Measurements from ENCODE around the gene NMNAT1. TPM values are rescaled to one million over a fixed set of nuclear protein-coding genes. Genes with fewer than 3 reads are reported as not detected.
A peak's percentile ranks its signal among the peaks of the same experiment; 100 is the strongest.
"Not testable (repeated sequence)": the region's sequence is repeated elsewhere in the genome, so short reads cannot be mapped to it uniquely, and the experiment has no call there.

Gene NMNAT1
- total and polyA plus RNA-seq, 2 donors: 6.2 to 11.5 TPM

- no peak for DNase-seq (ENCODE audit: extremely low spot score)
- Histone ChIP-seq H3K36me3 (ENCODE audit: insufficient read depth) (no peaks in the 10 kb centered on the region), H3K4me3 (ENCODE audit: low read depth, low read length) (no peak overlapping the region), H3K27ac (ENCODE audit: low read depth) (no peak overlapping the region), H3K4me1 (ENCODE audit: insufficient read depth) (no peaks in the 10 kb centered on the region)
- 79% methylated on average over 5 of the region's 5 CpGs for WGBS
Observed at GRCh38 chr1:10014016-10014415, 70.7 kb downstream of the NMNAT1 start.

GRCh38 chr1:10019561-10019960 lies 76.3 kb downstream of the NMNAT1 start:
- no peaks in the 10 kb centered on the region for H3K36me3 ChIP-seq (ENCODE audit: insufficient read depth)

DNA sequence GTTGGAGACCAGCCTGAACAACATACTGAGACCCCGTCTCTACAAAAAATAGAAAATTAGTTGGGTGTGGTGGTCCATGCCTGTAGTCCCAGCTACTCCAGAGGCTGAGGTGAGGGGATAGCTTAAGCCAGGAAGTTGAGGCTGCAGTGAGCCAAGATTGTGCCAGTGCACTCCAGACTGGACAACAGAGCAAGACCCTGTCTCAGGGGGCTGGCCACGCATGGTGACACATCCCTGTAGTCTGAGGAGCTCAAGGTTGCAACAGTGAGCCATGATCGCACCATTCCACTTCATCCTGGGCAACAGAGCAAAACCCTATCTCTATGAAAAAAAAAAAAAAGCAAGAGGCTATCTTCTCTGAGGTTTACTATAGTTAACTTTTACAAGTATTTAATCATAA lies 76.8 kb downstream of the NMNAT1 start:
- Histone ChIP-seq H3K4me3 (ENCODE audit: low read depth, low read length) (no peak overlapping the region), H3K36me3 (ENCODE audit: insufficient read depth) (no peaks in the 10 kb centered on the region), H3K4me1 (ENCODE audit: insufficient read depth) (no peaks in the 10 kb centered on the region), H3K27ac (ENCODE audit: low read depth) (no peak overlapping the region)
- 68% methylated on average over 3 of the region's 3 CpGs for WGBS
- no peak for DNase-seq (ENCODE audit: extremely low spot score)

More at GRCh38 chr1:10019561-10019960, 76.3 kb downstream of the NMNAT1 start:
- no peak for DNase-seq (ENCODE audit: extremely low spot score)
- Histone ChIP-seq H3K27ac (ENCODE audit: low read depth) (no peak overlapping the region), H3K4me1 (ENCODE audit: insufficient read depth) (no peaks in the 10 kb centered on the region), H3K4me3 (ENCODE audit: low read depth, low read length) (no peak overlapping the region)

DNA sequence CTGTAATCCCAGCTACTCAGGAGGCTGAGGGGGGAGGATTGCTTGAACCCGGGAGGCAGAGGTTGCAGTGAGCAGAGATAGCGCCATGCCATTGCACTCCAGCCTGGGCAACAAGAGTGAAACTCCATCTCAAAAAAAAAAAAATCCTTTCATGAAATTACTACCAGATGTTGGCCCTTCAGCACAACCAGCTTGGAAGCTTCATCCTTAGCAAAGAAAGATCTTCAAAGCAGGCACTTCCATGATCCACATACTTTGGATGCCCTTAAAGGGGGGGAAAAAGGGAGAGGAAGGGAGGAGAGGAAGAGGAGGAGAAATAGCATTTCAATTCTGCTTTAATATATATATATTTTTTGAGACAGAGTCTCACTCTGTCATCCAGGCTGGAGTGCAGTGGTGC lies 77.4 kb downstream of the NMNAT1 start:
- H3K4me1 ChIP-seq (ENCODE audit: insufficient read depth); DNase-seq (ENCODE audit: extremely low spot score); H3K4me3 ChIP-seq (ENCODE audit: low read depth, low read length); H3K27ac ChIP-seq (ENCODE audit: low read depth); H3K36me3 ChIP-seq (ENCODE audit: insufficient read depth): not testable (repeated sequence)
- WGBS: 46% methylated on average over 2 of the region's 2 CpGs

DNA sequence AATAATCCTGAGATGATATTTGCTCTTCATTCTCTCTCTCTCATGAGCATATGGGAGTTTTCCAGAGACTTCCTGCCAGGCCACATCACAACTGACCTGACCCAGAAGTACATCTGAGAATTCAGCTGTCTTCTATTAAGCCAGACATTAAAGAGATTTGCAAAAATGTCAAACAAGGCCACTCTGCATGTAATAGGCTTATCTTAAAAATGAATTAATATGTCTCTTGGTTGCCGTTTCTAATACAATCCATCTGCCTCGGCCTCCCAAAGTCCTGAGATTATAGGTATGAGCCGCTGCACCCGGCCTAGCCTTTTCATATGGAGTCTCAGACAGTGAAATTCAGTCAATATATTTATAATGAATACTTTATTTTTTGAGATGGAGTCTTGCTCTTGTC lies 78.7 kb downstream of the NMNAT1 start:
- H3K4me1 ChIP-seq (ENCODE audit: insufficient read depth); DNase-seq (ENCODE audit: extremely low spot score); H3K27ac ChIP-seq (ENCODE audit: low read depth); H3K36me3 ChIP-seq (ENCODE audit: insufficient read depth); H3K4me3 ChIP-seq (ENCODE audit: low read depth, low read length): not testable (repeated sequence)
- 41% methylated on average over 4 of the region's 4 CpGs for WGBS

DNA sequence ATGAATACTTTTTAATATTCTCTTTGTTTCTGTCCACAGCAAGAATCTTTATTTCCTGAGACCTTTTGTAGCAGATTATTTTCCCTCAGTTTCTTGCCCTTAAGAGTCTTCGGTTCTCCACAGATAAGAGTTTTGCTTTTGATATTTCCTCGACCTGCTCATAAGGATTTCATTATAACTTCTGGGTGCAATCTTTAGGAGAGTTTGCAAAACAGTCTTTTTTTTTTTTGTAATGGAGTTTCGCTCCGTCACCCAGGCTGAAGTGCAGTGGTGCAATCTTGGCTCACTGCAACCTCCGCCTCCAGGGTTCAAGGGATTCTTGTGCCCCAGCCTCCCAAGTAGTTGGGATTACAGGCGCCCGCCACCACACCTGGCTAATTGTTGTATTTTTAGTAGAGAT lies 79.4 kb downstream of the NMNAT1 start:
- Histone ChIP-seq H3K4me3 (ENCODE audit: low read depth, low read length) (no peak overlapping the region), H3K27ac (ENCODE audit: low read depth) (no peak overlapping the region), H3K36me3 (ENCODE audit: insufficient read depth) (no peaks in the 10 kb centered on the region), H3K4me1 (ENCODE audit: insufficient read depth) (no peaks in the 10 kb centered on the region)
- 79% methylated on average over 7 of the region's 7 CpGs for WGBS
- no peak for DNase-seq (ENCODE audit: extremely low spot score)

GRCh38 chr1:10025354-10025753 lies 82.1 kb downstream of the NMNAT1 start:
- no peak for DNase-seq (ENCODE audit: extremely low spot score)
- H3K36me3 ChIP-seq (ENCODE audit: insufficient read depth): no peaks in the 10 kb centered on the region
- H3K4me3 ChIP-seq (ENCODE audit: low read depth, low read length): no peak overlapping the region
- WGBS: 82% methylated on average over 2 of the region's 2 CpGs
- no peaks in the 10 kb centered on the region for H3K4me1 ChIP-seq (ENCODE audit: insufficient read depth)
- no peak overlapping the region for H3K27ac ChIP-seq (ENCODE audit: low read depth)

GRCh38 chr1:10027027-10027426 lies 83.8 kb downstream of the NMNAT1 start:
- Histone ChIP-seq H3K4me1 (ENCODE audit: insufficient read depth) (no peaks in the 10 kb centered on the region), H3K36me3 (ENCODE audit: insufficient read depth) (no peaks in the 10 kb centered on the region), H3K27ac (ENCODE audit: low read depth) (no peak overlapping the region), H3K4me3 (ENCODE audit: low read depth, low read length) (no peak overlapping the region)
- no peak for DNase-seq (ENCODE audit: extremely low spot score)

DNA sequence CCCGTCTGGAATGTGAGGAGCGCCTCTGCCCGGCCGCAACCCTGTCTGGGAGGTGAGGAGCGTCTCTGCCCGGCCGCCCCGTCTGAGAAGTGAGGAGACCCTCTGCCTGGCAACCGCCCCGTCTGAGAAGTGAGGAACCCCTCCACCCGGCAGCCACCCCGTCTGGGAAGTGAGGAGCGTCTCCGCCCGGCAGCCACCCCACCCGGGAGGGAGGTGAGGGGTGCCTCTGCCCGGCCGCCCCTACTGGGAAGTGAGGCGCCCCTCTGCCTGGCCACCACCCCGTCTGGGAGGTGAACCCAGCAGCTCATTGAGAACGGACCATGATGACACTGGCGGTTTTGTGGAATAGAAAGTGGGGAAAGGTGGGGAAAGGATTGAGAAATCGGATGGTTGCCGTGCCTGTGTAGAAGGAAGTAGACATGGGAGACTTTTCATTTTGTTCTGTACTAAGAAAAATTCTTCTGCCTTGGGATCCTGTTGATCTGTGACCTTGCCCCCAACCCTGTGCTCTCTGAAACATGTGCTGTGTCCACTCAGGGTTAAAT lies 85.8 kb downstream of the NMNAT1 start:
- not testable (repeated sequence) for H3K27ac ChIP-seq (ENCODE audit: low read depth); DNase-seq (ENCODE audit: extremely low spot score); H3K36me3 ChIP-seq (ENCODE audit: insufficient read depth); H3K4me3 ChIP-seq (ENCODE audit: low read depth, low read length); H3K4me1 ChIP-seq (ENCODE audit: insufficient read depth)
- WGBS: 89% methylated on average over 22 of the region's 24 CpGs

DNA sequence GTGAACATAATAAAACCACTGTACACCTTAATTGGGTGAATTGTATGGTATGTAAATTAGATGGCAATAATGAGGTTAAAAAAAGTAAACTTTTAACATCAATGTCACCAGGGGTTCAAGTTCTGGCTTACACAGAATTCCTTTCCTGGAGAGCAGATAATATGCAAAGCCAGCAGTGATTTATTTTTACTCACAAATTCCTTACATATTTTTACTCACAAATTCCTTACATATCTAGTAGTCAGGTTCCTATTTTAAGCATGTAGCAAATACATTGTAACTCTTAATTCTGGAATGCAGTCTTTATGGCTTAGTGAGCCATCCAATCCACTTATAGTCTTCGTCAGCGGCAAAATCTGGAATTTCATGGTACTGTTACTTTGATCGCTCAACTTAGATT lies 88.2 kb downstream of the NMNAT1 start:
- DNase-seq (ENCODE audit: extremely low spot score): no peak
- Histone ChIP-seq H3K4me3 (ENCODE audit: low read depth, low read length) (no peak overlapping the region), H3K36me3 (ENCODE audit: insufficient read depth) (no peaks in the 10 kb centered on the region), H3K27ac (ENCODE audit: low read depth) (no peak overlapping the region), H3K4me1 (ENCODE audit: insufficient read depth) (no peaks in the 10 kb centered on the region)
- 61% methylated on average over 3 of the region's 3 CpGs for WGBS

DNA sequence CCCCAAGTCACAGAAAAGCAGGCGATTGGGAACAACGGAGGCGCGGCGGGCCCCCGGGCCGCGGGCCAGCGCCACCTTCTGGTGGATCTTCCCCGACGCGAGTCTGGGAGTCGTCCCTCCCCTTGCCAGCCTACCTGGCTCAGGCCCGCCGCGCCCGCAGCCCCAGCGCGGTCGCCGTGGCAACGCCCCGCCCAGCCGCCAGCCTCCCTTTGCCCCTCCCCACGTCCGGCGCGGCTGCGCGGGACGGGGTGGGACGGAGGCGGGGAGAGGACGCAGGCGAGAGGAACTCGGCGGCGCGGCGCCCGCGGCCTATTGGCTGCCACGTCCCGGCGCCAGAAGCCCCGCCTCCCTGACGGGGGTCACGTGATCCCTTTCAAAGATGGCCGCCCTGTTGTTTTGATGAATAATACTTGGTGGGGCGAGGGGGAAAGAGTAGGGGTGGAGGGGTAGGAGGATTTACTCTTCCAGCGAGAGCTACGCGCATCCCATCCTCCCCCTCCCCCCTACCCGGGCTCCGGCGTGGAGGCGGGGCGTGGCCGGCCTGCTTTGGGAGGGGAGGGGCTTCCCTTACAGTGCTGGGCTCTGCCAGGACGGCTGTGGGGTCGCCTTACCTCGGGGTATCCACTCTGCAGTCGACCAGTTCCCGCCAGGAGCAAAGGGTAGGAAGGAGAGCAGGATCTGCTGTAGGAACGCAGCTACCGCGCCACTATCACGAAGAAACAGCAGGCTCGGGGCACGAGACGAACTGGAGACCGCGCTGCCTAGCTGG lies 89.5 kb downstream of the NMNAT1 start, which contains the start of gene UBE4B:
UBE4B (plus strand) TSS at position 369 of the 769 bp plus-strand sequence. CDS start 713 bp downstream, outside the sequence.
- H3K4me1 ChIP-seq (ENCODE audit: insufficient read depth): no peaks in the 10 kb centered on the region
- peak within 1 kb of the TSS; percentile 71 for H3K4me3 ChIP-seq (ENCODE audit: low read depth, low read length)
- H3K36me3 ChIP-seq (ENCODE audit: insufficient read depth): no peaks in the 10 kb centered on the region
- under 1% methylated on average over 73 of the region's 73 CpGs for WGBS
- peak within 1 kb of the TSS; percentile 89 for H3K27ac ChIP-seq (ENCODE audit: low read depth)
- DNase-seq (ENCODE audit: extremely low spot score): peak; percentile 93

DNA sequence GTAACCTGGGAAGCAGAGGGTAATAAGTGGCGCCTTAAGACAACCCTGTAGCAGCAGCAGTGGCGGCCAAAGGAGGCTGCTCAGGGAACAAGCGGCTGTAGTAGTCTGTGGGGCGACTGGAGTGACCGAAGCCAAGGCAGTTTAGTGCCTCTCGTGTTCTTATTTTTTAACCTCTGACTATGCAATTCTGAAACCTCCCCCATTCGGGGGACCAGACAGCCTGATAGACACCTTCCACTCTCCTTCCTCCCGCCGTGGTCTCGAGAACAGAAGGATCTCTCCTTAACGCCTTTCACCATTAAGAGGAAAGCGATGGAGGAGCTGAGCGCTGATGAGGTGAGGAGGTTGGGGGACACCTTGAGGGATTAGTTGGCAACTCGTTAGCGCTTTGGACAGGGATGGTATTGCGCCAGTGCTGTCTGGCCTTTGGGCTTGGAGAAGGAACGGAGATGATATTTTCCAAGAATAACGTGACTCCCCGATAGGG lies 90.1 kb downstream of the NMNAT1 start:
- WGBS: under 1% methylated on average over 19 of the region's 19 CpGs
- H3K36me3 ChIP-seq (ENCODE audit: insufficient read depth): no peaks in the 10 kb centered on the region
- DNase-seq (ENCODE audit: extremely low spot score): no peak
- H3K4me1 ChIP-seq (ENCODE audit: insufficient read depth): no peaks in the 10 kb centered on the region
- peak overlapping the region; percentile 89 for H3K27ac ChIP-seq (ENCODE audit: low read depth)
- H3K4me3 ChIP-seq (ENCODE audit: low read depth, low read length): peak overlapping the region; percentile 71
